ENCODE results near the gene HPCAL1. TPM values are rescaled to one million over a fixed set of nuclear protein-coding genes. Genes with fewer than 3 reads are reported as not detected.

Gene HPCAL1
- polyA plus RNA-seq, 3 donors = 82.1 to 99.5 (median 98.0) TPM

- no peaks in the 10 kb centered on the region for H3K27me3 ChIP-seq (ENCODE audit: control insufficient read depth in 2 of 2, insufficient read depth in 2 of 2, low read length in 2 of 2)
- H3K79me2 ChIP-seq (ENCODE audit: insufficient read depth, low read length) = peaks cover 93% of the 10 kb centered on the region
- Mint-ChIP-seq H3K27me3 (ENCODE audit: low read depth in 3 of 3) (no peaks in the 10 kb centered on the region), H3K4me1 (peaks cover 89% of the 10 kb centered on the region), H3K36me3 (peaks cover 19 to 20% of the 10 kb centered on the region in 2 donors), H3K9me3 (peaks cover 0 to 2% (median 0%) of the 10 kb centered on the region in 7 donors), H3K27ac (peak overlapping the region in 4 of 7 donors; percentile 1 to 46 (median 28)), H3K4me3 (no peak overlapping the region)
- H3K36me3 ChIP-seq (replicated peaks in 1 of 2; ENCODE audit: control insufficient read depth in 1 of 2, insufficient read depth in 2 of 2, low read length in 2 of 2) = no peaks in the 10 kb centered on the region
- no peak for DNase-seq
- H2AFZ ChIP-seq (ENCODE audit: insufficient read depth, low read depth, low read length, poor library complexity, severe bottlenecking) = no peak overlapping the region
- H3K4me1 ChIP-seq (ENCODE audit: control insufficient read depth in 1 of 2, insufficient read depth in 2 of 2, low read length in 2 of 2) = peaks cover 70 to 81% of the 10 kb centered on the region in 2 donors
- H4K20me1 ChIP-seq (ENCODE audit: insufficient read depth, low read length) = peaks cover 93% of the 10 kb centered on the region
- no peak overlapping the region for H3K4me2 ChIP-seq (replicated peaks; ENCODE audit: extremely low read depth, low read length, poor library complexity, severe bottlenecking)
- peak overlapping the region in 1 of 2 donors; percentile 29 for H3K27ac ChIP-seq (ENCODE audit: low read depth in 1 of 2, low read length in 2 of 2)
- TF ChIP-seq CTCF (IDR thresholded peaks at IDR 0.05) = no peak
- intact Hi-C loops (cut with micrococcal nuclease) = loop anchor here in 1 of 2 donors (5.0 kb wide), 1 partner anchor 45 kb away; no protein-coding TSS in a partner anchor
- H3K4me3 ChIP-seq (replicated peaks in 1 of 3; ENCODE audit: low read depth in 2 of 3, low read length in 3 of 3) = no peak overlapping the region
- H3K9me3 ChIP-seq (replicated peaks in 1 of 2; ENCODE audit: control insufficient read depth in 1 of 2, insufficient read depth in 1 of 2, low read length in 2 of 2) = no peaks in the 10 kb centered on the region
- 87% methylated on average over 11 of the region's 14 CpGs for WGBS (ENCODE audit: insufficient coverage)
- H3K9ac ChIP-seq (ENCODE audit: insufficient read depth, low read length, poor library complexity, severe bottlenecking) = no peak overlapping the region
Measured at GRCh38 chr2:10387033-10387432, 84.3 kb downstream of the HPCAL1 start.

DNA sequence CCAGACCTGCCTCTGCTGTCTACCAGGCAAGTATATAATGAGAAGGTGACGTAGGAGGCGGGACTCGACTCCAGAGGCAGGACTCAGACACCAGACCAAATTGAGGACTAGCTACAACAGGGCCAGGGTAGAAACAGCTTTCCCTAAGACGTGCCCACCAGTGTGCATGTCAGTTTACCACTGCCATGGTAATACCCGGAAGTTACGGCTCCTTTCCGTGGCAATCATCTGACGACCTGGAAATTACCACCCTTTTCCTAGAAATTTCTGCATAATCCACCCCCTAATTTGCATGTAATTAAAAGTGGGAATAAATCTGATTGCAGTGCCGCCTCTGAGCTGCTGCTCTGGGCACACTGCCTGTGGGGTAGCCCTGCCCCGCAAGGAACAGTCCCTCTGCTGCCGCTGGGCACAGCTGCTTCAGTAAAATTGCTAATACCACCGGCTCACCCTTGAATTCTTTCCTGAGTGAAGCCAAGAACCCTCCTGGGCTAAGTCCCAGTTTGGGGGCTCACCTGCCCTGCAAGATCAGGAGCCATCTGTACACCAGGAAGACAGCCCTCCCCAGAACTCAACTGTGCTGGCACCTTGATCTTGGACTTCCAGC, 86.4 kb downstream of the HPCAL1 start:
- peaks cover 95% of the 10 kb centered on the region for H3K79me2 ChIP-seq (ENCODE audit: insufficient read depth, low read length)
- no peak overlapping the region for H3K4me3 ChIP-seq (replicated peaks in 1 of 3; ENCODE audit: low read depth in 2 of 3, low read length in 3 of 3)
- peak overlapping the region in 5 of 7 donors; percentile 75 to 94 (median 88) for H3K27ac Mint-ChIP-seq

More for the DNA sequence above, 86.4 kb downstream of the HPCAL1 start:
- Mint-ChIP-seq H3K4me3 (no peak overlapping the region), H3K4me1 (peaks cover 85% of the 10 kb centered on the region), H3K9me3 (no peaks in the 10 kb centered on the region), H3K36me3 (peaks cover 19 to 20% of the 10 kb centered on the region in 2 donors), H3K27me3 (ENCODE audit: low read depth in 3 of 3) (no peaks in the 10 kb centered on the region)
- no peak for TF ChIP-seq CTCF (IDR thresholded peaks at IDR 0.05)
- Histone ChIP-seq H3K36me3 (replicated peaks in 1 of 2; ENCODE audit: control insufficient read depth in 1 of 2, insufficient read depth in 2 of 2, low read length in 2 of 2) (no peaks in the 10 kb centered on the region), H3K27ac (ENCODE audit: low read depth in 1 of 2, low read length in 2 of 2) (peak overlapping the region; percentile 5 to 87), H3K4me2 (replicated peaks; ENCODE audit: extremely low read depth, low read length, poor library complexity, severe bottlenecking) (no peak overlapping the region), H3K9ac (ENCODE audit: insufficient read depth, low read length, poor library complexity, severe bottlenecking) (no peak overlapping the region), H3K9me3 (replicated peaks in 1 of 2; ENCODE audit: control insufficient read depth in 1 of 2, insufficient read depth in 1 of 2, low read length in 2 of 2) (no peaks in the 10 kb centered on the region), H4K20me1 (ENCODE audit: insufficient read depth, low read length) (peaks cover 89% of the 10 kb centered on the region), H3K27me3 (ENCODE audit: control insufficient read depth in 2 of 2, insufficient read depth in 2 of 2, low read length in 2 of 2) (no peaks in the 10 kb centered on the region), H3K4me1 (ENCODE audit: control insufficient read depth in 1 of 2, insufficient read depth in 2 of 2, low read length in 2 of 2) (peaks cover 63 to 75% of the 10 kb centered on the region in 2 donors), H2AFZ (ENCODE audit: insufficient read depth, low read depth, low read length, poor library complexity, severe bottlenecking) (no peak overlapping the region)
- no peak for DNase-seq
- intact Hi-C loops (cut with micrococcal nuclease) = loop anchor here in 1 of 2 donors (5.0 kb wide), 1 partner anchor 47 kb away; no protein-coding TSS in a partner anchor
- WGBS (ENCODE audit: insufficient coverage) = 91% methylated on average over 8 of the region's 12 CpGs
